Liver (tissue), 9 donors: ENCODE measurements around the gene FKBP1B. TPM values are rescaled to one million over a fixed set of nuclear protein-coding genes. Genes with fewer than 3 reads are reported as not detected.

ENCODE experiments used
- DNase-seq: peaks from one replicate; pipeline ENCODE4 v3.0.0-alpha.2; 2017; ENCODE audit warnings: low spot score
- H3K27ac ChIP-seq, 2 donors: one replicate each; pipeline ENCODE4 v1.7.0; 2013; ENCODE audit warnings: inconsistent platforms in 2 of 2, low read length in 2 of 2, control low read depth in 1 of 2, low read depth in 1 of 2, mild to moderate bottlenecking in 1 of 2
- H3K27me3 ChIP-seq, 4 donors: one replicate each; pipeline versions ENCODE4 v1.6.1 to v1.7.0; 2013; ENCODE audit warnings: low read length in 3 of 4, inconsistent platforms in 1 of 4, mild to moderate bottlenecking in 1 of 4, moderate library complexity in 1 of 4; ENCODE audit not compliant: control insufficient read depth in 4 of 4, insufficient read depth in 4 of 4
- H3K36me3 ChIP-seq, 4 donors: one replicate each; pipeline versions ENCODE4 v1.6.1 to v1.7.0; 2013; ENCODE audit warnings: low read length in 3 of 4, mild to moderate bottlenecking in 3 of 4, low read depth in 1 of 4, moderate library complexity in 1 of 4; ENCODE audit not compliant: control insufficient read depth in 4 of 4, insufficient read depth in 3 of 4
- H3K4me1 ChIP-seq, 4 donors: one replicate each; pipeline versions ENCODE4 v1.6.1 to v1.7.0; 2013; ENCODE audit warnings: low read length in 3 of 4, mild to moderate bottlenecking in 3 of 4, moderate library complexity in 1 of 4; ENCODE audit not compliant: control insufficient read depth in 4 of 4, insufficient read depth in 4 of 4
- H3K4me3 ChIP-seq, 3 donors: one replicate each; pipeline versions ENCODE4 v1.6.1 to v1.7.0; 2013; ENCODE audit warnings: low read length in 3 of 3, control low read depth in 1 of 3, low read depth in 1 of 3, mild to moderate bottlenecking in 1 of 3
- H3K9ac ChIP-seq, 2 donors: one replicate each; pipeline ENCODE4 v1.7.0; 2013; ENCODE audit warnings: low read length in 2 of 2, mild to moderate bottlenecking in 2 of 2, moderate library complexity in 2 of 2, control low read depth in 1 of 2, low read depth in 1 of 2
- H3K9me3 ChIP-seq, 4 donors: one replicate each; pipeline versions ENCODE4 v1.6.1 to v1.7.0; 2013; ENCODE audit warnings: low read length in 3 of 4; ENCODE audit not compliant: control insufficient read depth in 4 of 4
- ATF3 ChIP-seq: IDR thresholded peaks from 2 replicates; pipeline ENCODE4 v1.6.1; 2016; ENCODE audit warnings: antibody characterized with exemption
- CTCF ChIP-seq: fragments of 150-350 bp; IDR thresholded peaks from 2 replicates; pipeline ENCODE4 v1.5.1; 2017; ENCODE audit warnings: improper control_type of control experiment, low read depth, low read length; ENCODE audit not compliant: missing input control
- EGR1 ChIP-seq, 2 donors: IDR thresholded peaks; 2 replicates each; pipeline ENCODE4 v1.6.1; 2016 to 2018; ENCODE audit warnings: antibody characterized with exemption in 2 of 2, low read depth in 2 of 2
- FOXA1 ChIP-seq: IDR thresholded peaks from 2 replicates; pipeline ENCODE4 v1.6.1; 2016; ENCODE audit warnings: antibody characterized with exemption
- FOXA2 ChIP-seq: IDR thresholded peaks from 2 replicates; pipeline ENCODE4 v1.6.1; 2016; ENCODE audit warnings: antibody characterized with exemption
- GABPA ChIP-seq, 2 donors: IDR thresholded peaks in 1 of 2; conservative IDR thresholded peaks in 1 of 2; 2 replicates each; pipeline ENCODE4 v1.6.1; 2016; ENCODE audit warnings: antibody characterized with exemption in 2 of 2, mild to moderate bottlenecking in 1 of 2, moderate library complexity in 1 of 2
- HNF4A ChIP-seq, 2 donors: conservative IDR thresholded peaks; 2 replicates each; pipeline ENCODE4 v1.6.1; 2016; ENCODE audit warnings: antibody characterized with exemption in 2 of 2, mild to moderate bottlenecking in 2 of 2
- HNF4G ChIP-seq: IDR thresholded peaks from 2 replicates; pipeline ENCODE4 v1.6.1; 2016; ENCODE audit warnings: antibody characterized with exemption
- JUND ChIP-seq, 2 donors: IDR thresholded peaks; 2 replicates each; pipeline ENCODE4 v1.6.1; 2016; ENCODE audit warnings: antibody characterized with exemption in 2 of 2
- MAX ChIP-seq: IDR thresholded peaks from 2 replicates; pipeline ENCODE4 v1.6.1; 2016; ENCODE audit warnings: antibody characterized with exemption
- NR2F2 ChIP-seq: IDR thresholded peaks from 2 replicates; pipeline ENCODE4 v1.6.1; 2016; ENCODE audit warnings: antibody characterized with exemption
- RAD21 ChIP-seq, 2 donors: IDR thresholded peaks; 2 replicates each; pipeline ENCODE4 v1.6.1; 2016; ENCODE audit warnings: antibody characterized with exemption in 2 of 2, mild to moderate bottlenecking in 2 of 2
- REST ChIP-seq: IDR thresholded peaks from 2 replicates; pipeline ENCODE4 v1.6.1; 2016; ENCODE audit warnings: antibody characterized with exemption, mild to moderate bottlenecking
- RXRA ChIP-seq, 2 donors: IDR thresholded peaks; 2 replicates each; pipeline ENCODE4 v1.6.1; 2017 to 2018; ENCODE audit warnings: antibody characterized with exemption in 2 of 2, mild to moderate bottlenecking in 1 of 2
- SP1 ChIP-seq: IDR thresholded peaks from 2 replicates; pipeline ENCODE4 v1.6.1; 2018; ENCODE audit warnings: antibody characterized with exemption, mild to moderate bottlenecking
- TAF1 ChIP-seq: conservative IDR thresholded peaks from 2 replicates; pipeline ENCODE4 v1.6.1; 2016; ENCODE audit warnings: antibody characterized with exemption, mild to moderate bottlenecking
- YY1 ChIP-seq: IDR thresholded peaks from 2 replicates; pipeline ENCODE4 v1.6.1; 2016; ENCODE audit warnings: antibody characterized with exemption, mild to moderate bottlenecking
- ZBTB33 ChIP-seq: IDR thresholded peaks from 2 replicates; pipeline ENCODE4 v1.6.1; 2016; ENCODE audit warnings: antibody characterized with exemption
- WGBS: extraction: QIAGEN DNeasy Blood & Tissue Kit; methylation state at CpG from one replicate; pipeline ENCODE4 v1.1.7; 2013; 5-methylcytosine and 5-hydroxymethylcytosine counted together
- polyA plus RNA-seq, 2 donors: library from polyadenylated mRNA; stranded (reverse) in 1 of 2; unstranded in 1 of 2; fragments of 200-250 nt in 1 of 2; fragments of >200 nt in 1 of 2; fragmentation: Nextera tagmentation in 1 of 2; extraction: Ambion mirVana in 1 of 2; gene quantifications; one replicate each; pipeline versions ENCODE4 v1.2.1 to v1.2.3, GENCODE V29; 2013 to 2015
- total RNA-seq, 2 donors: library from RNA; depleted of rRNA; stranded (reverse); fragments of >200 nt; gene quantifications; one replicate each; pipeline ENCODE4 v1.2.3, GENCODE V29; 2014
- donor health status: healthy.
- donor health status: healthy.
- donor health status: healthy.
- donor health status: healthy.
- donor health status: healthy.

Gene FKBP1B
- total and polyA plus RNA-seq, 4 donors, result 3.6 to 23.6 (median 11.5) TPM

GRCh38 chr2:24101992-24102391 is 52.5 kb downstream of the FKBP1B start:
- WGBS, result 53% methylated on average over 2 of the region's 2 CpGs
- Histone ChIP-seq H3K9me3 (no peaks in the 10 kb centered on the region), H3K9ac (no peak overlapping the region), H3K36me3 (no peaks in the 10 kb centered on the region), H3K4me3 (no peak overlapping the region), H3K27ac (no peak overlapping the region), H3K27me3 (no peaks in the 10 kb centered on the region), H3K4me1 (no peaks in the 10 kb centered on the region)
- DNase-seq, result no peak
- TF ChIP-seq JUND (IDR thresholded peaks at IDR 0.05), result no peak
- no peak for TF ChIP-seq GABPA (IDR thresholded peaks at IDR 0.05 in 1 of 2, conservative IDR thresholded peaks at IDR 0.05 in 1 of 2)
- TF ChIP-seq EGR1 (IDR thresholded peaks at IDR 0.05; ENCODE audit: low read depth in 2 of 2), result no peak
- TF ChIP-seq FOXA1, result no peak
- TF ChIP-seq HNF4A (conservative IDR thresholded peaks at IDR 0.05), result no peak
- TF ChIP-seq CTCF, result no peak
- TF ChIP-seq MAX, result no peak
- no peak for TF ChIP-seq RXRA (IDR thresholded peaks at IDR 0.05)
- no peak for TF ChIP-seq RAD21 (IDR thresholded peaks at IDR 0.05)
- TF ChIP-seq YY1, result no peak
- TF ChIP-seq ATF3, result no peak
- no peak for TF ChIP-seq REST
- TF ChIP-seq ZBTB33, result no peak
- TF ChIP-seq HNF4G, result no peak
- no peak for TF ChIP-seq NR2F2
- TF ChIP-seq FOXA2, result no peak
- TF ChIP-seq TAF1, result no peak
- TF ChIP-seq SP1, result no peak

- H3K9me3 ChIP-seq, result no peaks in the 10 kb centered on the region
- H3K9ac ChIP-seq, result no peak overlapping the region
- H3K27me3 ChIP-seq, result no peaks in the 10 kb centered on the region
- H3K36me3 ChIP-seq, result no peaks in the 10 kb centered on the region
- H3K27ac ChIP-seq, result no peak overlapping the region
- no peak for TF ChIP-seq FOXA1
- TF ChIP-seq CTCF, result no peak
- TF ChIP-seq RAD21 (IDR thresholded peaks at IDR 0.05), result no peak
- TF ChIP-seq TAF1, result no peak
- H3K4me1 ChIP-seq, result no peaks in the 10 kb centered on the region
- DNase-seq, result no peak
- 97% methylated on average over 1 of the region's 1 CpG for WGBS
- H3K4me3 ChIP-seq, result no peak overlapping the region
Observed at GRCh38 chr2:24102677-24103076, 53.1 kb downstream of the FKBP1B start.
